HPDE6-E6E7 (cell line): ENCODE results near the gene PAX1.

ENCODE experiments used
- DNase-seq: peaks from one replicate; pipeline ENCODE4 v3.0.0; 2011; ENCODE audit warnings: missing footprints; ENCODE audit errors: extremely low spot score

Gene PAX1

DNA sequence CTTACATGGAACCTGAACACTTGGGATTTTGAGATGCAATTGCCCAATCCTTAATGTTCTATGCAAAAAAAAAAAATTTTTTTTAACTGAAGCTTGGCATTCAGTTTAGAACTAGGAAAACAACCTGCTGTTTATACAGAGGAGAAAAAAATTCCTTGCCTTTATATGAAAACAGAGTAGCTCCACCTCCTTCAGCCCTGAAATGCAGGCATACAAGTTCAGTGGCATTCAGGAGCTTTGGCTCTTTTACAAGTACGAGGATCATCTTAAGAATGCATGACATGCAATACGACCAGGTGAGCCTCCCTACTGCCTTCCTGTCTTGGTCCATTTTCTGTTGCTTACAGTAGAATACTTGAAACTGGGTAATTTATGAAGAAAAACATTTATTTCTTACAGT, 20.4 kb downstream of the PAX1 start:
- DNase-seq, result no peak

GRCh38 chr20:21729316-21729715, 23.9 kb downstream of the PAX1 start:
- no peak for DNase-seq

DNA sequence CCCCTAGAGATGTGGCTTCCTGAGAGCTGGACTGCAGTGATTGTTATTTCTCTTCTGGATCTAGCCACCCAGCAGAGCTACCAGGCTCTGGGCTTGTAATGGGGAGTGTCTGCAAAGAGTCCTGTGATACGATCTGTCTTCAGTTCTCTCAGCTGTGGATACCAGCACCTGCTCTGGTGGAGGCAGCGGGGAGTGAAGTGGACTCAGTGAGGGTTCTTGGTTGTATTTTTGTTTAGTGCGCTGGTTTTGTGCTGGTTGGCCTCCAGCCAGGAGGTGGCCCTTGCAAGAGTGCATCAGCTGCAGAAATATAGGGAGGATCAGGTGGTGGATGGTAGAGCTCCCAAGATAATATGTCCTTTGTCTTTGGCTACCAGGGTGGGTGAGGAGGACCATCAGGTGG, 33.7 kb downstream of the PAX1 start:
- no peak for DNase-seq

- DNase-seq, result no peak
Measured at GRCh38 chr20:21739682-21740081, 34.2 kb downstream of the PAX1 start.

GRCh38 chr20:21741266-21741665, 35.8 kb downstream of the PAX1 start:
- DNase-seq, result no peak

DNA sequence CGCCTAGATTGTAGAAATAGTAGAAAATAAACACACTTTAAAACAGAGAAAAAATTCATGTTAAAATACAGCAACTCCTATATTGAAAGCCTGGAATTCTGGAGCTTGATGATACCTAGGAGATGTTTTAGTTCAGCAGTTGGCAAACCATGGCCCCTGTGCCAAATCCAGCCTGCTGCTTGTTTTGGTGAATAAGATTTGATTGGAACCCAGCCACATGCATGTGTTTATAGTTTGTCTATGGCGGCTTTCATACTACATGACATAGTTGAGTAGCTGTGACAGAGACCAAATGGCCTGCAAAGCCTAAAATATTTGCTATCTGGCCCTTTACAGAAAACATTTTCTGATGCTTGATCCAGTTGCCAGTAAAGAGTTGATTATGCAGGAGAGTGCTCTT, 57.2 kb downstream of the PAX1 start:
- no peak for DNase-seq

DNA sequence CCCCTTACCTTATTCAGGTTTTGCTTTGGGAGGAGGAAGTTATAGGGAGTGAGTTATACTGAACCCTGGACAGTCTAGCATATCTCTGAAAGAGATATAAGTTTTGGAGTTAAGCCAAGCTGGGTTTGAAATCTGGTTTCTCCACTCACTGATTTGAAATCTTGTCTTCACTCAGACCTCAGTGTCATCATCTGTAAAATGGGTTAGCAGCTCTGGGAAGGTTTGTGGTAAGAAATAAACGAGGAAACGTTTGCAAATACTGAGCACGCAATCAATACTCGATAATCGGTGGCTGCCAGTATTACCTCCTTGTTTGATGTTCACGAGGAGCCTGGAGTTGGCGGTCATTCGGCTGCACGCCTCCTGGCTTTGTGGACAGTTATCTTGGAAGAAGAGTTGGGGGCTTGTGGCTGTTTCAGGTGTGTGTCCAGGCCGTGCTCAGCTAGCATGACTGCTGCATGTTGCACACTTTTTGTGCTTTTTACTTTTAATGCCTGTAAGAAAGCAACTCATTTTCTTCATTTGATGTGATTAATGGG, 61.8 kb downstream of the PAX1 start:
- DNase-seq, result no peak

- DNase-seq, result no peak
Measured at GRCh38 chr20:21767739-21768223, 62.3 kb downstream of the PAX1 start.
